GM19193 (cell line): ENCODE measurements around the gene ADGRL3.

Experiments used
- POLR2A ChIP-seq: IDR thresholded peaks from 4 replicates; pipeline ENCODE4 v1.6.1; 2011; ENCODE audit not compliant: insufficient read depth, insufficient read length; ENCODE audit errors: extremely low read depth

Gene ADGRL3

GRCh38 chr4:61517144-61517543, 317.0 kb downstream of the ADGRL3 start:
- TF ChIP-seq POLR2A = no peak

GRCh38 chr4:61520166-61520565, 320.0 kb downstream of the ADGRL3 start:
- TF ChIP-seq POLR2A = no peak

GRCh38 chr4:61520681-61521160, 320.6 kb downstream of the ADGRL3 start:
- no peak for TF ChIP-seq POLR2A

GRCh38 chr4:61521451-61521850, 321.3 kb downstream of the ADGRL3 start:
- TF ChIP-seq POLR2A = no peak

GRCh38 chr4:61522312-61522711, 322.2 kb downstream of the ADGRL3 start:
- no peak for TF ChIP-seq POLR2A

GRCh38 chr4:61527888-61528287, 327.8 kb downstream of the ADGRL3 start:
- TF ChIP-seq POLR2A = no peak

- TF ChIP-seq POLR2A = no peak
Observed at GRCh38 chr4:61528595-61528994, 328.5 kb downstream of the ADGRL3 start.

- no peak for TF ChIP-seq POLR2A
Observed at GRCh38 chr4:61531188-61531587, 331.1 kb downstream of the ADGRL3 start.

- no peak for TF ChIP-seq POLR2A
Observed at GRCh38 chr4:61532336-61533000, 332.3 kb downstream of the ADGRL3 start.

GRCh38 chr4:61533140-61533539, 333.0 kb downstream of the ADGRL3 start:
- no peak for TF ChIP-seq POLR2A

- TF ChIP-seq POLR2A = no peak
Observed at GRCh38 chr4:61540944-61541343, 340.8 kb downstream of the ADGRL3 start.

GRCh38 chr4:61541459-61541858, 341.3 kb downstream of the ADGRL3 start:
- no peak for TF ChIP-seq POLR2A

GRCh38 chr4:61543976-61544375, 343.9 kb downstream of the ADGRL3 start:
- TF ChIP-seq POLR2A = no peak

GRCh38 chr4:61545902-61546480, 345.9 kb downstream of the ADGRL3 start:
- TF ChIP-seq POLR2A = no peak

GRCh38 chr4:61549336-61549735, 349.2 kb downstream of the ADGRL3 start:
- no peak for TF ChIP-seq POLR2A

GRCh38 chr4:61553557-61554125, 353.5 kb downstream of the ADGRL3 start:
- no peak for TF ChIP-seq POLR2A
